H9 (cell line): ENCODE results near the gene XBP1. TPM values are rescaled to one million over a fixed set of nuclear protein-coding genes. Genes with fewer than 3 reads are reported as not detected.

ENCODE experiments used
- DNase-seq: peaks from one replicate; pipeline ENCODE4 v3.0.0-alpha.2; 2017
- H2AFZ ChIP-seq: one replicate; pipeline ENCODE4 v1.6.1; 2013; ENCODE audit warnings: mild to moderate bottlenecking, low read length, control low read depth, moderate library complexity
- H2AK5ac ChIP-seq: 2 replicates; pipeline ENCODE4 v1.6.1; 2013; ENCODE audit warnings: low read length, control low read depth, mixed read lengths; ENCODE audit not compliant: insufficient read length
- H2BK120ac ChIP-seq: one replicate; pipeline ENCODE4 v1.6.1; 2013; ENCODE audit warnings: low read depth, mild to moderate bottlenecking, low read length, control low read depth, inconsistent platforms; ENCODE audit not compliant: poor library complexity, severe bottlenecking
- H2BK12ac ChIP-seq: 2 replicates; pipeline ENCODE4 v1.6.1; 2013; ENCODE audit warnings: low read length, control low read depth, mixed read lengths, low read depth; ENCODE audit not compliant: insufficient read length
- H2BK15ac ChIP-seq: 2 replicates; pipeline ENCODE4 v1.6.1; 2013; ENCODE audit warnings: low read depth, low read length, control low read depth
- H2BK20ac ChIP-seq: one replicate; pipeline ENCODE4 v1.6.1; 2013; ENCODE audit warnings: low read depth, mild to moderate bottlenecking, low read length, control low read depth, inconsistent platforms; ENCODE audit not compliant: poor library complexity, severe bottlenecking
- H2BK5ac ChIP-seq: 2 replicates; pipeline ENCODE4 v1.6.1; 2013; ENCODE audit warnings: low read length, control low read depth, mixed read lengths; ENCODE audit not compliant: insufficient read length
- H3K14ac ChIP-seq: 2 replicates; pipeline ENCODE4 v1.6.1; 2013; ENCODE audit warnings: low read length, control low read depth; ENCODE audit not compliant: insufficient read depth
- H3K18ac ChIP-seq: 2 replicates; pipeline ENCODE4 v1.6.1; 2013; ENCODE audit warnings: low read depth, mild to moderate bottlenecking, mixed read lengths, low read length, control low read depth; ENCODE audit not compliant: insufficient read length
- H3K23ac ChIP-seq: 2 replicates; pipeline ENCODE4 v1.6.1; 2013; ENCODE audit warnings: low read length, control low read depth, mixed read lengths, low read depth; ENCODE audit not compliant: insufficient read length
- H3K23me2 ChIP-seq: 2 replicates; pipeline ENCODE4 v1.6.1; 2013; ENCODE audit warnings: low read depth, mild to moderate bottlenecking, mixed read lengths, low read length, control low read depth; ENCODE audit not compliant: insufficient read length, poor library complexity, severe bottlenecking
- H3K27ac ChIP-seq: 2 replicates; pipeline ENCODE4 v1.5.1; 2013; ENCODE audit warnings: low read length, control low read depth, mixed read lengths, low read depth; ENCODE audit not compliant: insufficient read length
- H3K27me3 ChIP-seq: 2 replicates; pipeline ENCODE4 v1.6.1; 2013; ENCODE audit warnings: low read length, control low read depth, inconsistent platforms; ENCODE audit not compliant: insufficient read depth
- H3K4ac ChIP-seq: 2 replicates; pipeline ENCODE4 v1.6.1; 2013; ENCODE audit warnings: low read depth, mild to moderate bottlenecking, control low read depth, inconsistent platforms, low read length, moderate library complexity
- H3K4me1 ChIP-seq: 2 replicates; pipeline ENCODE4 v1.6.1; 2013; ENCODE audit warnings: low read length, control low read depth, inconsistent platforms; ENCODE audit not compliant: insufficient read depth
- H3K4me2 ChIP-seq: 2 replicates; pipeline ENCODE4 v1.6.1; 2013; ENCODE audit warnings: low read length, control low read depth, mixed read lengths; ENCODE audit not compliant: insufficient read length, insufficient read depth
- H3K56ac ChIP-seq: 2 replicates; pipeline ENCODE4 v1.6.1; 2013; ENCODE audit warnings: low read depth, mild to moderate bottlenecking, mixed read lengths, low read length, control low read depth; ENCODE audit not compliant: insufficient read length
- H3K79me1 ChIP-seq: 2 replicates; pipeline ENCODE4 v1.6.1; 2013; ENCODE audit warnings: low read depth, mild to moderate bottlenecking, moderate library complexity, low read length, control low read depth, inconsistent platforms; ENCODE audit not compliant: insufficient read depth, poor library complexity, severe bottlenecking
- H3K79me2 ChIP-seq: 2 replicates; pipeline ENCODE4 v1.6.1; 2013; ENCODE audit warnings: low read length, control low read depth, inconsistent platforms; ENCODE audit not compliant: insufficient read depth
- H3K9ac ChIP-seq: 2 replicates; pipeline ENCODE4 v1.6.1; 2013; ENCODE audit warnings: low read length, control low read depth, mixed read lengths; ENCODE audit not compliant: insufficient read length; ENCODE audit errors: extremely low read depth
- H3K9me3 ChIP-seq: one replicate; pipeline ENCODE4 v1.6.1; 2013; ENCODE audit warnings: low read depth, low read length, inconsistent platforms; ENCODE audit not compliant: control insufficient read depth
- H3T11ph ChIP-seq: one replicate; pipeline ENCODE4 v1.6.1; 2013; ENCODE audit warnings: mild to moderate bottlenecking, low read length, control low read depth, inconsistent platforms
- H4K20me1 ChIP-seq: one replicate; pipeline ENCODE4 v1.6.1; 2013; ENCODE audit not compliant: control insufficient read depth, insufficient read length, insufficient read depth
- H4K5ac ChIP-seq: 2 replicates; pipeline ENCODE4 v1.6.1; 2013; ENCODE audit warnings: low read depth, mild to moderate bottlenecking, mixed read lengths, low read length, control low read depth; ENCODE audit not compliant: insufficient read length
- H4K8ac ChIP-seq: replicated peaks from 2 replicates; pipeline ENCODE4 v1.6.1; 2013; ENCODE audit warnings: low read length, control low read depth, mixed read lengths, low read depth; ENCODE audit not compliant: insufficient read length
- H4K91ac ChIP-seq: 2 replicates; pipeline ENCODE4 v1.6.1; 2013; ENCODE audit warnings: low read depth, mild to moderate bottlenecking, moderate library complexity, mixed read lengths, low read length, control low read depth; ENCODE audit not compliant: insufficient read length
- H3K27ac Mint-ChIP-seq, 3 experiments: 2 replicates in 2 of 3; 3 replicates in 1 of 3; pipeline ENCODE4 v1.8.0; 2020 to 2021; ENCODE audit warnings: mixed read lengths in 3 of 3, mild to moderate bottlenecking in 1 of 3, moderate library complexity in 1 of 3
- H3K27me3 Mint-ChIP-seq: 2 replicates; pipeline ENCODE4 v1.8.0; 2021; ENCODE audit warnings: low read depth, mild to moderate bottlenecking, moderate library complexity, mixed read lengths
- H3K36me3 Mint-ChIP-seq, 3 experiments: 2 replicates in 2 of 3; 3 replicates in 1 of 3; pipeline ENCODE4 v1.8.0; 2020 to 2021; ENCODE audit warnings: low read depth in 3 of 3, mixed read lengths in 3 of 3; ENCODE audit not compliant: insufficient read depth in 1 of 3
- H3K4me1 Mint-ChIP-seq, 2 experiments: 2 replicates each; pipeline ENCODE4 v1.8.0; 2020; ENCODE audit warnings: mixed read lengths in 2 of 2
- H3K4me3 Mint-ChIP-seq, 2 experiments: 2 replicates in 1 of 2; 3 replicates in 1 of 2; pipeline ENCODE4 v1.8.0; 2020 to 2021; ENCODE audit warnings: mild to moderate bottlenecking in 2 of 2, mixed read lengths in 2 of 2, moderate library complexity in 1 of 2
- H3K9me3 Mint-ChIP-seq, 2 experiments: 2 replicates in 1 of 2; 3 replicates in 1 of 2; pipeline ENCODE4 v1.8.0; 2020; ENCODE audit warnings: mild to moderate bottlenecking in 2 of 2, mixed read lengths in 2 of 2, moderate library complexity in 1 of 2
- CTCF ChIP-seq: fragments of 200-600 bp; sonication (generic); conservative IDR thresholded peaks from 3 replicates; pipeline ENCODE4 v1.8.0; 2021; ENCODE audit warnings: antibody characterized with exemption, mild to moderate bottlenecking
- WGBS: extraction: QIAGEN DNeasy Blood & Tissue Kit; methylation state at CpG from one replicate; pipeline ENCODE4 v1.1.7; 2013; ENCODE audit warnings: missing lambda C conversion rate, low lambda C conversion rate, mixed read lengths; ENCODE audit not compliant: insufficient read length; ENCODE audit errors: extremely low coverage; 5-methylcytosine and 5-hydroxymethylcytosine counted together
- total RNA-seq: library from RNA; stranded (reverse); gene quantifications from 2 replicates; pipeline ENCODE4 v1.2.1, GENCODE V29; 2021

XBP1 gene
- total RNA-seq, 1 experiment from 2014 or later: 114 TPM

GRCh38 chr22:28795932-28796856, 4.2 kb downstream of the XBP1 start:
- H3K18ac ChIP-seq: no peak overlapping the region
- H3K27me3 ChIP-seq: no peaks in the 10 kb centered on the region
- H3K9ac ChIP-seq: no peak overlapping the region
- H2BK120ac ChIP-seq: no peak overlapping the region
- H4K20me1 ChIP-seq: no peaks in the 10 kb centered on the region
- H3K79me1 ChIP-seq: no peaks in the 10 kb centered on the region
- H3K27ac ChIP-seq: no peak overlapping the region
- no peak overlapping the region for H3T11ph ChIP-seq
- no peak overlapping the region for H2AFZ ChIP-seq
- no peak for DNase-seq
- no peak overlapping the region for H2AK5ac ChIP-seq
- Mint-ChIP-seq H3K4me1 (peaks cover 8 to 16% of the 10 kb centered on the region in 2 experiments), H3K9me3 (no peaks in the 10 kb centered on the region; a peak in 1 of 5 replicates), H3K4me3 (no peak overlapping the region), H3K36me3 (peaks cover 45 to 57% (median 56%) of the 10 kb centered on the region in 3 experiments), H3K27ac (peak overlapping the region in 1 of 3 experiments; percentile 56; a peak in 1 of 7 replicates), H3K27me3 (no peaks in the 10 kb centered on the region)
- H3K23ac ChIP-seq: no peak overlapping the region
- no peak for TF ChIP-seq CTCF
- peaks cover 7% of the 10 kb centered on the region; the same call in 1 of the 2 replicates for H3K79me2 ChIP-seq
- no peak overlapping the region for H3K4me2 ChIP-seq
- H4K91ac ChIP-seq: no peak overlapping the region
- WGBS: no CpG with 5 or more reads among the region's 5 CpGs
- H2BK20ac ChIP-seq: no peak overlapping the region
- H3K4me1 ChIP-seq: no peaks in the 10 kb centered on the region
- no peak overlapping the region for H3K56ac ChIP-seq
- peaks cover 15% of the 10 kb centered on the region for H3K23me2 ChIP-seq
- no peak overlapping the region for H2BK5ac ChIP-seq
- H3K4ac ChIP-seq: no peak overlapping the region
- H2BK15ac ChIP-seq: no peak overlapping the region
- no peak overlapping the region for H2BK12ac ChIP-seq
- H4K5ac ChIP-seq: no peak overlapping the region
- no peak overlapping the region for H3K14ac ChIP-seq
- H4K8ac ChIP-seq: no peak overlapping the region
- no peaks in the 10 kb centered on the region for H3K9me3 ChIP-seq
